ENCODE results near the gene CDKAL1.
"Not testable (repeated sequence)": the region's sequence is repeated elsewhere in the genome, so short reads cannot be mapped to it uniquely, and the experiment has no call there.

Gene CDKAL1

GRCh38 chr6:20575125-20575524 is 40.9 kb downstream of the CDKAL1 start:
- Histone ChIP-seq H3K4me3 (ENCODE audit: low read length) (no peak overlapping the region), H3K4me1 (ENCODE audit: control insufficient read depth, insufficient read depth, low read length) (peaks cover 7% of the 10 kb centered on the region), H3K9me3 (ENCODE audit: control insufficient read depth, low read length) (no peaks in the 10 kb centered on the region), H3K27me3 (replicated peaks; ENCODE audit: control insufficient read depth, insufficient read depth, low read length) (no peaks in the 10 kb centered on the region), H3K9ac (ENCODE audit: low read length) (peak overlapping the region; percentile 15), H3K36me3 (ENCODE audit: control insufficient read depth, insufficient read depth, low read length, severe bottlenecking) (no peaks in the 10 kb centered on the region)
- DNase-seq (ENCODE audit: low read depth) = no peak

- Histone ChIP-seq H3K4me3 (ENCODE audit: low read length) (no peak overlapping the region), H3K9ac (ENCODE audit: low read length) (no peak overlapping the region), H3K4me1 (ENCODE audit: control insufficient read depth, insufficient read depth, low read length) (peaks cover 7% of the 10 kb centered on the region), H3K9me3 (ENCODE audit: control insufficient read depth, low read length) (no peaks in the 10 kb centered on the region), H3K27me3 (replicated peaks; ENCODE audit: control insufficient read depth, insufficient read depth, low read length) (no peaks in the 10 kb centered on the region), H3K36me3 (ENCODE audit: control insufficient read depth, insufficient read depth, low read length, severe bottlenecking) (no peaks in the 10 kb centered on the region)
- DNase-seq (ENCODE audit: low read depth) = no peak
These were observed 41.6 kb downstream of the CDKAL1 start for GRCh38 chr6:20575704-20576451.

GRCh38 chr6:20577173-20577688 is 43.0 kb downstream of the CDKAL1 start:
- Histone ChIP-seq H3K36me3 (ENCODE audit: control insufficient read depth, insufficient read depth, low read length, severe bottlenecking) (no peaks in the 10 kb centered on the region), H3K27me3 (replicated peaks; ENCODE audit: control insufficient read depth, insufficient read depth, low read length) (no peaks in the 10 kb centered on the region), H3K4me3 (ENCODE audit: low read length) (no peak overlapping the region), H3K4me1 (ENCODE audit: control insufficient read depth, insufficient read depth, low read length) (peaks cover 7% of the 10 kb centered on the region), H3K9ac (ENCODE audit: low read length) (no peak overlapping the region), H3K9me3 (ENCODE audit: control insufficient read depth, low read length) (no peaks in the 10 kb centered on the region)
- DNase-seq (ENCODE audit: low read depth) = no peak

- no peaks in the 10 kb centered on the region for H3K27me3 ChIP-seq (replicated peaks; ENCODE audit: control insufficient read depth, insufficient read depth, low read length)
- no peaks in the 10 kb centered on the region for H3K9me3 ChIP-seq (ENCODE audit: control insufficient read depth, low read length)
- no peak overlapping the region for H3K9ac ChIP-seq (ENCODE audit: low read length)
- H3K4me1 ChIP-seq (ENCODE audit: control insufficient read depth, insufficient read depth, low read length) = no peaks in the 10 kb centered on the region
- no peak for DNase-seq (ENCODE audit: low read depth)
- H3K36me3 ChIP-seq (ENCODE audit: control insufficient read depth, insufficient read depth, low read length, severe bottlenecking) = no peaks in the 10 kb centered on the region
- H3K4me3 ChIP-seq (ENCODE audit: low read length) = no peak overlapping the region
These were observed 46.8 kb downstream of the CDKAL1 start for GRCh38 chr6:20581070-20581469.

GRCh38 chr6:20582586-20583443 is 48.6 kb downstream of the CDKAL1 start:
- DNase-seq (ENCODE audit: low read depth) = peak; percentile 41
- H3K9me3 ChIP-seq (ENCODE audit: control insufficient read depth, low read length) = no peaks in the 10 kb centered on the region
- no peaks in the 10 kb centered on the region for H3K36me3 ChIP-seq (ENCODE audit: control insufficient read depth, insufficient read depth, low read length, severe bottlenecking)
- H3K27me3 ChIP-seq (replicated peaks; ENCODE audit: control insufficient read depth, insufficient read depth, low read length) = no peaks in the 10 kb centered on the region
- H3K4me1 ChIP-seq (ENCODE audit: control insufficient read depth, insufficient read depth, low read length) = no peaks in the 10 kb centered on the region
- H3K4me3 ChIP-seq (ENCODE audit: low read length) = no peak overlapping the region
- no peak overlapping the region for H3K9ac ChIP-seq (ENCODE audit: low read length)

- H3K9ac ChIP-seq (ENCODE audit: low read length) = no peak overlapping the region
- H3K36me3 ChIP-seq (ENCODE audit: control insufficient read depth, insufficient read depth, low read length, severe bottlenecking) = no peaks in the 10 kb centered on the region
- H3K9me3 ChIP-seq (ENCODE audit: control insufficient read depth, low read length) = no peaks in the 10 kb centered on the region
- H3K4me1 ChIP-seq (ENCODE audit: control insufficient read depth, insufficient read depth, low read length) = no peaks in the 10 kb centered on the region
- H3K27me3 ChIP-seq (replicated peaks; ENCODE audit: control insufficient read depth, insufficient read depth, low read length) = no peaks in the 10 kb centered on the region
- DNase-seq (ENCODE audit: low read depth) = no peak
- no peak overlapping the region for H3K4me3 ChIP-seq (ENCODE audit: low read length)
These were observed 49.2 kb downstream of the CDKAL1 start for GRCh38 chr6:20583444-20583800.

GRCh38 chr6:20584100-20584731 is 50.0 kb downstream of the CDKAL1 start:
- no peak for DNase-seq (ENCODE audit: low read depth)
- no peaks in the 10 kb centered on the region for H3K9me3 ChIP-seq (ENCODE audit: control insufficient read depth, low read length)
- no peaks in the 10 kb centered on the region for H3K27me3 ChIP-seq (replicated peaks; ENCODE audit: control insufficient read depth, insufficient read depth, low read length)
- H3K36me3 ChIP-seq (ENCODE audit: control insufficient read depth, insufficient read depth, low read length, severe bottlenecking) = no peaks in the 10 kb centered on the region
- no peak overlapping the region for H3K9ac ChIP-seq (ENCODE audit: low read length)
- no peaks in the 10 kb centered on the region for H3K4me1 ChIP-seq (ENCODE audit: control insufficient read depth, insufficient read depth, low read length)
- no peak overlapping the region for H3K4me3 ChIP-seq (ENCODE audit: low read length)

- no peaks in the 10 kb centered on the region for H3K36me3 ChIP-seq (ENCODE audit: control insufficient read depth, insufficient read depth, low read length, severe bottlenecking)
- H3K4me3 ChIP-seq (ENCODE audit: low read length) = no peak overlapping the region
- no peak overlapping the region for H3K9ac ChIP-seq (ENCODE audit: low read length)
- H3K27me3 ChIP-seq (replicated peaks; ENCODE audit: control insufficient read depth, insufficient read depth, low read length) = no peaks in the 10 kb centered on the region
- H3K9me3 ChIP-seq (ENCODE audit: control insufficient read depth, low read length) = no peaks in the 10 kb centered on the region
- H3K4me1 ChIP-seq (ENCODE audit: control insufficient read depth, insufficient read depth, low read length) = no peaks in the 10 kb centered on the region
- DNase-seq (ENCODE audit: low read depth) = no peak
These were observed 55.0 kb downstream of the CDKAL1 start for GRCh38 chr6:20589266-20589665.

GRCh38 chr6:20590476-20590875 is 56.2 kb downstream of the CDKAL1 start:
- not testable (repeated sequence) for H3K36me3 ChIP-seq (ENCODE audit: control insufficient read depth, insufficient read depth, low read length, severe bottlenecking); H3K4me1 ChIP-seq (ENCODE audit: control insufficient read depth, insufficient read depth, low read length); H3K4me3 ChIP-seq (ENCODE audit: low read length); H3K9ac ChIP-seq (ENCODE audit: low read length); DNase-seq (ENCODE audit: low read depth); H3K27me3 ChIP-seq (replicated peaks; ENCODE audit: control insufficient read depth, insufficient read depth, low read length); H3K9me3 ChIP-seq (ENCODE audit: control insufficient read depth, low read length)

- not testable (repeated sequence) for H3K4me3 ChIP-seq (ENCODE audit: low read length); DNase-seq (ENCODE audit: low read depth); H3K9me3 ChIP-seq (ENCODE audit: control insufficient read depth, low read length); H3K9ac ChIP-seq (ENCODE audit: low read length); H3K36me3 ChIP-seq (ENCODE audit: control insufficient read depth, insufficient read depth, low read length, severe bottlenecking); H3K4me1 ChIP-seq (ENCODE audit: control insufficient read depth, insufficient read depth, low read length); H3K27me3 ChIP-seq (replicated peaks; ENCODE audit: control insufficient read depth, insufficient read depth, low read length)
These were observed 60.1 kb downstream of the CDKAL1 start for GRCh38 chr6:20594299-20594853.

Measured in adipocyte (in vitro differentiated cells).